B cell (primary cell): Measurements from ENCODE around the gene CLDN11. TPM values are rescaled to one million over a fixed set of nuclear protein-coding genes. Genes with fewer than 3 reads are reported as not detected.
A peak's percentile ranks its signal among the peaks of the same experiment; 100 is the strongest.

Experiments used
- ATAC-seq: fragments of 200-7000 bp; cut with Tn5 transposase; one replicate; pipeline ENCODE4 v1.10.0; 2021; ENCODE audit warnings: low read depth, mild to moderate bottlenecking, moderate number of reproducible peaks, moderate library complexity
- CTCF ChIA-PET: fragments of 350-600 bp; sonication (Branson Sonifier 250); formaldehyde crosslinking; loops from one replicate; lab custom pipeline; 2021; ENCODE audit warnings: antibody characterized with exemption, inconsistent platforms; lab: Charles Lee
- POLR2A ChIA-PET: fragments of 350-600 bp; sonication (Branson Sonifier 250); formaldehyde crosslinking; loops from one replicate; lab custom pipeline; 2021; ENCODE audit warnings: antibody characterized with exemption; lab: Charles Lee
- DNase-seq: peaks from one replicate; pipeline ENCODE4 v3.0.0; 2013
- H2AFZ ChIP-seq: 2 replicates; pipeline ENCODE4 v1.6.1; 2012; ENCODE audit warnings: mild to moderate bottlenecking, low read depth, low read length; ENCODE audit not compliant: insufficient read depth, poor library complexity, severe bottlenecking
- H3K27ac ChIP-seq, 2 donors: 1 replicate in 1 of 2; 2 replicates in 1 of 2; pipeline ENCODE4 v1.5.1; 2012 to 2013; ENCODE audit warnings: low read length in 2 of 2, mild to moderate bottlenecking in 2 of 2, moderate library complexity in 1 of 2
- H3K27me3 ChIP-seq, 4 experiments: fragments of 200-600 bp in 1 of 4; sonication (generic) in 1 of 4; replicated peaks in 1 of 4; 1 replicate in 2 of 4; 2 replicates in 2 of 4; pipeline versions ENCODE4 v1.6.1 to v1.7.0; 2013 to 2016; ENCODE audit warnings: low read length in 3 of 4, mild to moderate bottlenecking in 2 of 4, mixed read lengths in 1 of 4, moderate library complexity in 1 of 4; ENCODE audit not compliant: insufficient read depth in 4 of 4, control insufficient read depth in 3 of 4; ENCODE audit errors: control extremely low read depth in 1 of 4
- H3K36me3 ChIP-seq, 2 experiments: replicated peaks in 1 of 2; 1 replicate in 1 of 2; 2 replicates in 1 of 2; pipeline versions ENCODE4 v1.6.1 to v1.7.1; 2013; ENCODE audit warnings: low read length in 1 of 2; ENCODE audit not compliant: insufficient read depth in 2 of 2, control insufficient read depth in 1 of 2; ENCODE audit errors: control extremely low read depth in 1 of 2, extremely low read depth in 1 of 2
- H3K4me1 ChIP-seq, 2 donors: fragments of 200-600 bp in 1 of 2; sonication (generic) in 1 of 2; 1 replicate in 1 of 2; 2 replicates in 1 of 2; pipeline versions ENCODE4 v1.5.1 to v1.6.1; 2013 to 2017; ENCODE audit warnings: low read length in 2 of 2; ENCODE audit not compliant: control insufficient read depth in 2 of 2, insufficient read depth in 2 of 2
- H3K4me2 ChIP-seq: replicated peaks from 2 replicates; pipeline ENCODE3; 2012; ENCODE audit warnings: mild to moderate bottlenecking, low read depth, low read length; ENCODE audit not compliant: poor library complexity, severe bottlenecking
- H3K4me3 ChIP-seq, 5 experiments: fragments of 200-600 bp in 1 of 5; sonication (generic) in 1 of 5; 1 replicate in 3 of 5; 2 replicates in 2 of 5; pipeline versions ENCODE4 v1.5.1 to v1.7.0; 2011 to 2016; ENCODE audit warnings: low read length in 4 of 5, mild to moderate bottlenecking in 4 of 5, low read depth in 2 of 5, control low read depth in 1 of 5, moderate library complexity in 1 of 5; ENCODE audit not compliant: insufficient read depth in 1 of 5; ENCODE audit errors: control extremely low read depth in 1 of 5, extremely low read depth in 1 of 5
- H3K79me2 ChIP-seq: fragments of 200-600 bp; sonication (generic); one replicate; pipeline ENCODE4 v1.6.0; 2016; ENCODE audit warnings: low read length; ENCODE audit not compliant: control insufficient read depth, insufficient read depth
- H3K9ac ChIP-seq: fragments of 200-600 bp; sonication (generic); 2 replicates; pipeline ENCODE4 v1.6.1; 2017; ENCODE audit warnings: mild to moderate bottlenecking, low read length, moderate library complexity
- H3K9me3 ChIP-seq, 3 donors: one replicate each; pipeline versions ENCODE4 v1.6.1 to v1.7.1; 2013; ENCODE audit warnings: low read length in 2 of 3; ENCODE audit not compliant: control insufficient read depth in 2 of 3, insufficient read depth in 1 of 3; ENCODE audit errors: control extremely low read depth in 1 of 3
- H4K20me1 ChIP-seq: 2 replicates; pipeline ENCODE4 v1.6.0; 2012; ENCODE audit warnings: mild to moderate bottlenecking, low read length; ENCODE audit not compliant: insufficient read depth, control insufficient read depth, poor library complexity, severe bottlenecking
- H3K27ac Mint-ChIP-seq: one replicate; pipeline ENCODE4 v1.8.0; 2021; ENCODE audit warnings: mixed read lengths
- H3K27me3 Mint-ChIP-seq: one replicate; pipeline ENCODE4 v1.8.0; 2021; ENCODE audit warnings: mixed read lengths
- H3K4me1 Mint-ChIP-seq: one replicate; pipeline ENCODE4 v1.8.0; 2021; ENCODE audit warnings: mixed read lengths
- H3K4me3 Mint-ChIP-seq: one replicate; pipeline ENCODE4 v1.8.0; 2021; ENCODE audit warnings: mixed read lengths
- H3K9me3 Mint-ChIP-seq: one replicate; pipeline ENCODE4 v1.8.0; 2022; ENCODE audit warnings: mixed read lengths; ENCODE audit not compliant: insufficient read depth
- EZH2 ChIP-seq: IDR thresholded peaks from 2 replicates; pipeline ENCODE4 v1.6.1; 2012; ENCODE audit warnings: borderline replicate concordance, low read depth, mild to moderate bottlenecking, moderate library complexity, low read length; ENCODE audit not compliant: insufficient read depth, poor library complexity, severe bottlenecking
- WGBS: methylation state at CpG from one replicate; pipeline ENCODE4 v1.1.5; 2013; ENCODE audit warnings: missing lambda C conversion rate; ENCODE audit not compliant: insufficient coverage; 5-methylcytosine and 5-hydroxymethylcytosine counted together
- intact Hi-C: fragments of 100-400 bp; cut with micrococcal nuclease; formaldehyde crosslinking; loops from one replicate; pipeline ENCODE4 v1.10.0; 2022
- polyA plus RNA-seq: library from polyadenylated mRNA; depleted of rRNA; stranded (reverse); fragments of >200 nt; gene quantifications from 2 replicates; pipeline ENCODE4 v1.2.3, GENCODE V29; 2012
- total RNA-seq, 2 donors: library from RNA; stranded (reverse); fragments of 120-200 nt in 1 of 2; gene quantifications; 1 replicate in 1 of 2; 2 replicates in 1 of 2; pipeline versions ENCODE4 v1.2.3 to v1.2.4, GENCODE V29; 2013 to 2022
- TF ChIP-seq, protein P1 (sequence below): fragments of 200-600 bp; IDR thresholded peaks from one replicate; pipeline ENCODE4 v1.8.0; 2022; ENCODE audit warnings: antibody characterized with exemption, mild to moderate bottlenecking

CLDN11 gene
- total and polyA plus RNA-seq, 2 donors (not counting 1 experiment from before 2014, with no cell fraction given) = 0.25 to 0.52 TPM

DNA sequence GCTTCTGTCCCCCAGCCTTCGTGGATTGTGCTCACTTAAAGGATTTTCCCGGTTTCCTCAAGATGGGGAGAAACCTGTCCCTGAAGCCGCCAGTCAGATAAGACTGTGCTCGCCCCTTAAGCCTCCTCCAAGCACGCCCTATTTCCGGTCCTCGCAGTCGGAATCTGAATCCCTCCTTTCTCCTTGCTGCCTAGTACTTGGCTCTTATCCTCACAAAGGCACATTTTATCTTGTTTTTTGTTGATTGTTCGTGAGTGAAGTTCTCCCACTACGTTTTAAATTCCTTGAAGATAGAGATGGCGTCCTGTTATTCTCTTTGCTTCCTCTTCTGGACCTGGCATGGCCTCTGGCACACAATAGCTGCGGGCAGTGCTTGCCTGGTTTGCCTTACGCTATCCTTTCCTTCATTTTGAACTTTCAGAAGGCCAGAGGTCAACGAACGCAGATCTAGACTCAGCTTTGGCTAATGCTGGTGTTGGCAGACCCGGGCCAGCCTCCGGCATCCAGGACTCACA, 1.7 kb downstream of the CLDN11 start:
- Histone ChIP-seq H3K27ac (no peak overlapping the region), H3K79me2 (no peaks in the 10 kb centered on the region), H3K9me3 (peaks cover 0 to 19% (median 0%) of the 10 kb centered on the region in 3 donors), H3K27me3 (peaks cover 0 to 32% (median 24%) of the 10 kb centered on the region in 4 experiments), H2AFZ (peak overlapping the region; percentile 69), H3K4me1 (peaks cover 23% of the 10 kb centered on the region in 2 donors), H3K9ac (peak overlapping the region; percentile 58), H4K20me1 (no peaks in the 10 kb centered on the region), H3K36me3 (no peaks in the 10 kb centered on the region), H3K4me3 (peak overlapping the region in 2 of 5 experiments; percentile 55 to 66), H3K4me2 (peak overlapping the region; percentile 81)
- Mint-ChIP-seq H3K4me3 (peak overlapping the region; percentile 67), H3K27me3 (peaks cover 30% of the 10 kb centered on the region), H3K27ac (no peak overlapping the region), H3K9me3 (no peaks in the 10 kb centered on the region), H3K4me1 (peaks cover 18% of the 10 kb centered on the region)
- intact Hi-C loops = no loop called here
- ATAC-seq (no peak), DNase-seq (no peak)
- CTCF ChIA-PET = no interaction called here
- TF ChIP-seq EZH2 = no peak
- TF ChIP-seq, protein P1, sequence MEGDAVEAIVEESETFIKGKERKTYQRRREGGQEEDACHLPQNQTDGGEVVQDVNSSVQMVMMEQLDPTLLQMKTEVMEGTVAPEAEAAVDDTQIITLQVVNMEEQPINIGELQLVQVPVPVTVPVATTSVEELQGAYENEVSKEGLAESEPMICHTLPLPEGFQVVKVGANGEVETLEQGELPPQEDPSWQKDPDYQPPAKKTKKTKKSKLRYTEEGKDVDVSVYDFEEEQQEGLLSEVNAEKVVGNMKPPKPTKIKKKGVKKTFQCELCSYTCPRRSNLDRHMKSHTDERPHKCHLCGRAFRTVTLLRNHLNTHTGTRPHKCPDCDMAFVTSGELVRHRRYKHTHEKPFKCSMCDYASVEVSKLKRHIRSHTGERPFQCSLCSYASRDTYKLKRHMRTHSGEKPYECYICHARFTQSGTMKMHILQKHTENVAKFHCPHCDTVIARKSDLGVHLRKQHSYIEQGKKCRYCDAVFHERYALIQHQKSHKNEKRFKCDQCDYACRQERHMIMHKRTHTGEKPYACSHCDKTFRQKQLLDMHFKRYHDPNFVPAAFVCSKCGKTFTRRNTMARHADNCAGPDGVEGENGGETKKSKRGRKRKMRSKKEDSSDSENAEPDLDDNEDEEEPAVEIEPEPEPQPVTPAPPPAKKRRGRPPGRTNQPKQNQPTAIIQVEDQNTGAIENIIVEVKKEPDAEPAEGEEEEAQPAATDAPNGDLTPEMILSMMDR = no peak
- WGBS = 45% methylated on average over 13 of the region's 17 CpGs
- POLR2A ChIA-PET = no interaction called here

DNA sequence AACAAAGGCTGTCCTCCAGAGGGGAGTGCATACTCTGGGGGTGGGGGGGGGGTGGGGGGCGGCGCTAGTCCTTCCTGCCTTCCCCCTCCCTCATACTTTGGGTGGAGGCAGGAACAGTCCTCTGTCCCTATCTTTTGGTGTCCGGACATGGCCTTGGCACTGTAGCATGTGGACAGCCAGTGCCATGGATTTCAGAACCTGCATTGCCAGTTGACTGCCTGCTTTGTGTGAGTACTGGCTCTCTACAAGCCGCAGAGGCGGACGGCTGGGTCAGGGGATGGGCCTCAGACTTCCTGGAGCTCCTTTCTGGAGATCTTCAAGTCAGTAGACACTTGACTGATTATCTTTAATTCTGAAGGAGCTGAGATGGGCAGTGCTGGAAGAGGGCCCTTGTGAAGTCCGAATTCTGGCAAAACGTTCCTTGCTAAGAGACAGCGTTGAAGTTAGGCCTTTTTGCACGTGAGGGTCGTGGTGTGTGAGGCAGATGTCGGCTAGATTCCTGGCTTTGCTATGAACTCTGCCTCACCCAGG, 2.5 kb downstream of the CLDN11 start:
- intact Hi-C loops = no loop called here
- Histone ChIP-seq H3K4me2 (no peak overlapping the region), H3K27me3 (peaks cover 0 to 32% (median 24%) of the 10 kb centered on the region in 4 experiments)

More for the DNA sequence above, 2.5 kb downstream of the CLDN11 start:
- Histone ChIP-seq H4K20me1 (no peaks in the 10 kb centered on the region), H2AFZ (no peak overlapping the region), H3K9ac (no peak overlapping the region), H3K4me3 (no peak overlapping the region), H3K9me3 (peaks cover 0 to 19% (median 0%) of the 10 kb centered on the region in 3 donors), H3K4me1 (peaks cover 23% of the 10 kb centered on the region in 2 donors), H3K79me2 (no peaks in the 10 kb centered on the region), H3K36me3 (no peaks in the 10 kb centered on the region), H3K27ac (no peak overlapping the region)
- Mint-ChIP-seq H3K4me3 (no peak overlapping the region), H3K4me1 (peaks cover 18% of the 10 kb centered on the region), H3K27ac (no peak overlapping the region), H3K9me3 (no peaks in the 10 kb centered on the region), H3K27me3 (peaks cover 32% of the 10 kb centered on the region)
- DNase-seq = no peak
- CTCF ChIA-PET = no interaction called here
- no peak for ATAC-seq
- no peak for TF ChIP-seq EZH2
- TF ChIP-seq, protein P1 = no peak
- 90% methylated on average over 8 of the region's 12 CpGs for WGBS
- POLR2A ChIA-PET = no interaction called here
